Activated CD4-positive, alpha-beta memory T cell treated with anti-CD3 and anti-CD28 coated beads for 36 hours (primary cell): Measurements from ENCODE around the gene ALAD. TPM values are rescaled to one million over a fixed set of nuclear protein-coding genes. Genes with fewer than 3 reads are reported as not detected.

Source experiments
- CTCF ChIA-PET: fragments of 350-600 bp; sonication (Branson Sonifier 250); formaldehyde crosslinking; loops from one replicate; lab custom pipeline; 2021; ENCODE audit warnings: antibody characterized with exemption, inconsistent platforms; lab: Charles Lee
- POLR2A ChIA-PET: fragments of 350-600 bp; sonication (Branson Sonifier 250); formaldehyde crosslinking; loops from one replicate; lab custom pipeline; 2021; ENCODE audit warnings: antibody characterized with exemption; lab: Charles Lee
- DNase-seq: peaks from one replicate; pipeline ENCODE4 v3.0.0-alpha.2; 2020
- H3K27ac Mint-ChIP-seq: one replicate; pipeline ENCODE4 v1.8.0; 2021; ENCODE audit warnings: mixed read lengths
- H3K27me3 Mint-ChIP-seq: one replicate; pipeline ENCODE4 v1.8.0; 2021; ENCODE audit warnings: mixed read lengths
- H3K36me3 Mint-ChIP-seq: one replicate; pipeline ENCODE4 v1.8.0; 2021; ENCODE audit warnings: mixed read lengths
- H3K4me1 Mint-ChIP-seq: one replicate; pipeline ENCODE4 v1.8.0; 2021; ENCODE audit warnings: low read depth, mixed read lengths
- H3K4me3 Mint-ChIP-seq: one replicate; pipeline ENCODE4 v1.8.0; 2021; ENCODE audit warnings: mild to moderate bottlenecking, mixed read lengths
- H3K9me3 Mint-ChIP-seq: one replicate; pipeline ENCODE4 v1.8.0; 2021; ENCODE audit warnings: mixed read lengths
- intact Hi-C: fragments of 100-400 bp; cut with micrococcal nuclease; formaldehyde crosslinking; loops from one replicate; pipeline ENCODE4 v1.15.1; 2023
- total RNA-seq, 2 experiments: library from RNA; stranded (reverse); gene quantifications; one replicate each; pipeline ENCODE4 v1.2.3, GENCODE V29; 2021

Gene ALAD
- total RNA-seq, 2 experiments from 2014 or later, result 21.4 to 22.9 TPM

- Mint-ChIP-seq H3K4me1 (peaks cover 19% of the 10 kb centered on the region), H3K36me3 (no peaks in the 10 kb centered on the region), H3K27ac (no peak overlapping the region), H3K4me3 (no peak overlapping the region), H3K27me3 (no peaks in the 10 kb centered on the region), H3K9me3 (no peaks in the 10 kb centered on the region)
- intact Hi-C loops, result no loop called here
- no peak for DNase-seq
- CTCF ChIA-PET, result interaction anchor here (0.8 to 6.7 kb wide), 3 partner anchors 9 to 258 kb away, joined by 3 to 81 read pairs (median 4); no protein-coding TSS in a partner anchor
- POLR2A ChIA-PET, result interaction anchor here (0.9 to 1.2 kb wide), 2 partner anchors 9 to 11 kb away, joined by 3 read pairs; no protein-coding TSS in a partner anchor
These were observed 2.3 kb downstream of the ALAD start for GRCh38 chr9:113398796-113399195.

GRCh38 chr9:113397203-113397631 lies 3.9 kb downstream of the ALAD start:
- ChIA-PET POLR2A (no interaction called here), CTCF (no interaction called here)
- Mint-ChIP-seq H3K4me1 (peaks cover 19% of the 10 kb centered on the region), H3K4me3 (no peak overlapping the region), H3K9me3 (no peaks in the 10 kb centered on the region), H3K27me3 (no peaks in the 10 kb centered on the region), H3K27ac (no peak overlapping the region), H3K36me3 (no peaks in the 10 kb centered on the region)
- no peak for DNase-seq
- intact Hi-C loops, result no loop called here

GRCh38 chr9:113395000-113395861 lies 5.9 kb downstream of the ALAD start:
- no peaks in the 10 kb centered on the region for H3K36me3 Mint-ChIP-seq
- DNase-seq, result no peak
- intact Hi-C loops, result no loop called here
- no peaks in the 10 kb centered on the region for H3K27me3 Mint-ChIP-seq
- ChIA-PET POLR2A (no interaction called here), CTCF (interaction anchor here (0.6 to 1.1 kb wide), 2 partner anchors 45 to 171 kb away, joined by 3 read pairs; no protein-coding TSS in a partner anchor)
- H3K4me1 Mint-ChIP-seq, result peaks cover 12% of the 10 kb centered on the region
- H3K4me3 Mint-ChIP-seq, result no peak overlapping the region
- no peaks in the 10 kb centered on the region for H3K9me3 Mint-ChIP-seq
- H3K27ac Mint-ChIP-seq, result no peak overlapping the region

- ChIA-PET POLR2A (no interaction called here), CTCF (interaction anchor here (1.2 to 1.8 kb wide), 2 partner anchors 8 to 265 kb away, joined by 3 to 7 read pairs; partner anchors contain the start of gene ALAD)
- no peaks in the 10 kb centered on the region for H3K27me3 Mint-ChIP-seq
- H3K9me3 Mint-ChIP-seq, result no peaks in the 10 kb centered on the region
- no peak for DNase-seq
- peaks cover 2% of the 10 kb centered on the region for H3K4me1 Mint-ChIP-seq
- H3K4me3 Mint-ChIP-seq, result no peak overlapping the region
- intact Hi-C loops, result no loop called here
- H3K36me3 Mint-ChIP-seq, result peaks cover under 1% of the 10 kb centered on the region
- no peak overlapping the region for H3K27ac Mint-ChIP-seq
These were observed 7.8 kb downstream of the ALAD start for GRCh38 chr9:113393281-113393680.

GRCh38 chr9:113391917-113392316 lies 9.2 kb downstream of the ALAD start:
- Mint-ChIP-seq H3K27ac (no peak overlapping the region), H3K4me1 (no peaks in the 10 kb centered on the region), H3K27me3 (no peaks in the 10 kb centered on the region), H3K36me3 (peaks cover 11% of the 10 kb centered on the region), H3K9me3 (no peaks in the 10 kb centered on the region), H3K4me3 (no peak overlapping the region)
- ChIA-PET CTCF (interaction anchor here (1.2 to 1.8 kb wide), 2 partner anchors 9 to 266 kb away, joined by 3 to 7 read pairs; partner anchors contain the start of gene ALAD), POLR2A (no interaction called here)
- intact Hi-C loops, result no loop called here
- no peak for DNase-seq

GRCh38 chr9:113390192-113390960 lies 10.7 kb downstream of the ALAD start:
- Mint-ChIP-seq H3K27me3 (no peaks in the 10 kb centered on the region), H3K27ac (no peak overlapping the region), H3K36me3 (peaks cover 14% of the 10 kb centered on the region), H3K4me3 (no peak overlapping the region), H3K9me3 (no peaks in the 10 kb centered on the region), H3K4me1 (no peaks in the 10 kb centered on the region)
- DNase-seq, result no peak
- intact Hi-C loops, result no loop called here
- POLR2A ChIA-PET, result no interaction called here
- CTCF ChIA-PET, result no interaction called here

GRCh38 chr9:113389451-113389850 lies 11.6 kb downstream of the ALAD start:
- DNase-seq, result no peak
- Mint-ChIP-seq H3K27ac (no peak overlapping the region), H3K4me3 (no peak overlapping the region), H3K27me3 (no peaks in the 10 kb centered on the region), H3K4me1 (no peaks in the 10 kb centered on the region), H3K36me3 (peaks cover 14% of the 10 kb centered on the region), H3K9me3 (no peaks in the 10 kb centered on the region)
- ChIA-PET POLR2A (interaction anchor here (1.0 kb wide), 1 partner anchor 21 kb away, joined by 3 read pairs; the partner anchor contains the start of genes C9orf43 and POLE3), CTCF (no interaction called here)
- intact Hi-C loops, result no loop called here

GRCh38 chr9:113388833-113389232 lies 12.3 kb downstream of the ALAD start:
- ChIA-PET CTCF (no interaction called here), POLR2A (interaction anchor here (1.0 kb wide), 1 partner anchor 21 kb away, joined by 3 read pairs; the partner anchor contains the start of genes C9orf43 and POLE3)
- Mint-ChIP-seq H3K27ac (no peak overlapping the region), H3K36me3 (peaks cover 14% of the 10 kb centered on the region), H3K27me3 (no peaks in the 10 kb centered on the region), H3K4me3 (no peak overlapping the region), H3K9me3 (no peaks in the 10 kb centered on the region), H3K4me1 (no peaks in the 10 kb centered on the region)
- DNase-seq, result no peak
- intact Hi-C loops, result no loop called here

- no peaks in the 10 kb centered on the region for H3K9me3 Mint-ChIP-seq
- no peaks in the 10 kb centered on the region for H3K27me3 Mint-ChIP-seq
- ChIA-PET POLR2A (no interaction called here), CTCF (interaction anchor here (1.9 kb wide), 1 partner anchor 13 kb away, joined by 4 read pairs; the partner anchor contains the start of gene ALAD)
- H3K36me3 Mint-ChIP-seq, result peaks cover 14% of the 10 kb centered on the region
- intact Hi-C loops, result no loop called here
- DNase-seq, result no peak
- H3K4me3 Mint-ChIP-seq, result no peak overlapping the region
- H3K4me1 Mint-ChIP-seq, result no peaks in the 10 kb centered on the region
- H3K27ac Mint-ChIP-seq, result no peak overlapping the region
These were observed 13.4 kb downstream of the ALAD start for GRCh38 chr9:113387560-113388230.

- Mint-ChIP-seq H3K27ac (no peak overlapping the region), H3K36me3 (peaks cover 14% of the 10 kb centered on the region), H3K9me3 (no peaks in the 10 kb centered on the region), H3K4me3 (no peak overlapping the region), H3K4me1 (no peaks in the 10 kb centered on the region), H3K27me3 (no peaks in the 10 kb centered on the region)
- no peak for DNase-seq
- POLR2A ChIA-PET, result no interaction called here
- intact Hi-C loops, result no loop called here
- CTCF ChIA-PET, result interaction anchor here (0.6 to 1.9 kb wide), 2 partner anchors 14 to 37 kb away, joined by 3 to 4 read pairs; partner anchors contain the start of gene ALAD
These were observed 14.3 kb downstream of the ALAD start for GRCh38 chr9:113386571-113387393.

- Mint-ChIP-seq H3K4me1 (peaks cover 6% of the 10 kb centered on the region), H3K27me3 (no peaks in the 10 kb centered on the region), H3K27ac (no peak overlapping the region), H3K9me3 (no peaks in the 10 kb centered on the region), H3K36me3 (peaks cover 3% of the 10 kb centered on the region), H3K4me3 (no peak overlapping the region)
- ChIA-PET POLR2A (no interaction called here), CTCF (no interaction called here)
- intact Hi-C loops, result no loop called here
- DNase-seq, result no peak
These were observed 19.1 kb downstream of the ALAD start for GRCh38 chr9:113381909-113382411.
